ENCODE data around the gene HIVEP1.
"Not testable (repeated sequence)": the region's sequence is repeated elsewhere in the genome, so short reads cannot be mapped to it uniquely, and the experiment has no call there.

The HIVEP1 gene

DNA sequence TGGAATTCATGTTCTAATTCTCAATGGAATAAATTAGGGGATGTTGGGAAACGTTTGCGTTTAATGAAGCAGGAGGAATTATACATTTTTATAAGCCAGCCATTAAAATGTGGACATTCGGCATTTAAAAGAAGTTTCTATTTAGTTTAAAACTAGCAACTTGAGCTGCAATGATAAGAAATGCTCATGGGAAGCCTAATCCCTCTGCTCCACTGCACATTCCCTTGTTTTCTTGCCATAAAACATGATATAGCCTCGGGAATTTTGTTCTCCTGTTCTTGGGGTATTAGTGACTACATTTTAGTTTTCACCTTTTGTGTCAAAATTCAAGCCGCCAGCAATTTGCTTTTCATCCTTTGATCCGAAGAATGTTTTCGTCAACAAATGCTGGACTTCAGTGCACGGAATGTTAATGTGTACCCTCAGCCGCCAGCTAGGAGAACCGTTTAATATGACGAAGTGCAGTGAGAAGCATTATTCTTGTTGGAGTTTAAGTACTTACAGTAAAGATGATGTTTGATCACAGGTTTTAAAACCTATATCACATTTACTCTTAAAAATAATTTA lies 137.9 kb downstream of the HIVEP1 start:
- H3K27ac ChIP-seq, result no peak overlapping the region
- TF ChIP-seq, protein P1, sequence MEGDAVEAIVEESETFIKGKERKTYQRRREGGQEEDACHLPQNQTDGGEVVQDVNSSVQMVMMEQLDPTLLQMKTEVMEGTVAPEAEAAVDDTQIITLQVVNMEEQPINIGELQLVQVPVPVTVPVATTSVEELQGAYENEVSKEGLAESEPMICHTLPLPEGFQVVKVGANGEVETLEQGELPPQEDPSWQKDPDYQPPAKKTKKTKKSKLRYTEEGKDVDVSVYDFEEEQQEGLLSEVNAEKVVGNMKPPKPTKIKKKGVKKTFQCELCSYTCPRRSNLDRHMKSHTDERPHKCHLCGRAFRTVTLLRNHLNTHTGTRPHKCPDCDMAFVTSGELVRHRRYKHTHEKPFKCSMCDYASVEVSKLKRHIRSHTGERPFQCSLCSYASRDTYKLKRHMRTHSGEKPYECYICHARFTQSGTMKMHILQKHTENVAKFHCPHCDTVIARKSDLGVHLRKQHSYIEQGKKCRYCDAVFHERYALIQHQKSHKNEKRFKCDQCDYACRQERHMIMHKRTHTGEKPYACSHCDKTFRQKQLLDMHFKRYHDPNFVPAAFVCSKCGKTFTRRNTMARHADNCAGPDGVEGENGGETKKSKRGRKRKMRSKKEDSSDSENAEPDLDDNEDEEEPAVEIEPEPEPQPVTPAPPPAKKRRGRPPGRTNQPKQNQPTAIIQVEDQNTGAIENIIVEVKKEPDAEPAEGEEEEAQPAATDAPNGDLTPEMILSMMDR (IDR thresholded peaks at IDR 0.05), result no peak
- no peak for TF ChIP-seq ZFX (IDR thresholded peaks at IDR 0.05; ENCODE audit: borderline replicate concordance)

DNA sequence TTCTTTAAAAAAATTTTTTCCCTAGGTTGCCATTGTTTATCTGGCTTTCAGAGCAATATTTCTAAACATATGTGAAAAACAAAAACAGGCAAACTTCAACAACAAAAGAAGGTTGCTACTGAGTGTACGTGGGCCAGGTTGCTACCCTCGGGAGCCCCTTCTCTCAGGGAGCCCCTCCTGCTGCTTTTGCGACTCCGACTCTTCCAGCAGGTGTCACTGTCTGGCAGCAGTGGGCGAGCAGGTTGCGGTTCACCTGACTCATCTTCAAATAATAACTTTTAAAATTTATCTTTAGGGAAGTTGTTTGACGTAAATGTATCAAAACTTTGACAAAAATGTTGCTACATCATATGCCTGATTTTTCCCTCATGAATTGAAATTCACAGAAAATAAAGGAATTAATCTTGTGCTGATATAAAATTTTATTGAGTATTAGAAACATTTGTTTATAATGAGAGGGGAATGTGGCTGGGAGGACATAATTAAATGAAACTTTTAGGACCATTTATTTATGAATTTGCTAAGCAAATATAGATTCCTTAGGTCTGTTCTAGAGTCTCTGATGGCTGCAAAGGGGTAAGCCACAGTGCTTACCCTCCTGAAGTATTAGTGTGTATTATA lies 138.8 kb downstream of the HIVEP1 start:
- TF ChIP-seq, protein P1 (IDR thresholded peaks at IDR 0.05), result peak; percentile 90
- TF ChIP-seq ZFX (IDR thresholded peaks at IDR 0.05; ENCODE audit: borderline replicate concordance), result no peak
- H3K27ac ChIP-seq, result peak overlapping the region; percentile 34; the same call in 1 of the 2 replicates

DNA sequence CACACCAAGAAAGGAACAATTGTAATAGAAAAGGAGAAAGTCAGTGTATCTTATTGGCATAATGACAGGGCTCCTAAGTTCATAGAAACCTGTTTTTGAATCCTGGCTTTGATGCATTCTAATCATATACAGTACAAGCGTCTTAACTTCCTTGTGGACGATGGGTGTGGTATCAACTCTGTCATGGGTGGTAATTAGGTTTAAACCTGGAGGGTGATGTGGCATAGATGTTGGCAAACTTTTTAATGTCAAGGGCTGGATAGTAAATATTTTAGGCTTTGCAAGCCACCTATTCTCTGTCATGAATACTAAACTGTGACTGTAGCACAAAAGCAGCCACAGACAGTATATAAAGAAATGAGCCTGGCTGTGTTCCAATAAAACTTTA lies 139.3 kb downstream of the HIVEP1 start:
- TF ChIP-seq, protein P1 (IDR thresholded peaks at IDR 0.05), result no peak
- TF ChIP-seq ZFX (IDR thresholded peaks at IDR 0.05; ENCODE audit: borderline replicate concordance), result no peak
- H3K27ac ChIP-seq, result peak overlapping the region; percentile 34; the same call in 1 of the 2 replicates

DNA sequence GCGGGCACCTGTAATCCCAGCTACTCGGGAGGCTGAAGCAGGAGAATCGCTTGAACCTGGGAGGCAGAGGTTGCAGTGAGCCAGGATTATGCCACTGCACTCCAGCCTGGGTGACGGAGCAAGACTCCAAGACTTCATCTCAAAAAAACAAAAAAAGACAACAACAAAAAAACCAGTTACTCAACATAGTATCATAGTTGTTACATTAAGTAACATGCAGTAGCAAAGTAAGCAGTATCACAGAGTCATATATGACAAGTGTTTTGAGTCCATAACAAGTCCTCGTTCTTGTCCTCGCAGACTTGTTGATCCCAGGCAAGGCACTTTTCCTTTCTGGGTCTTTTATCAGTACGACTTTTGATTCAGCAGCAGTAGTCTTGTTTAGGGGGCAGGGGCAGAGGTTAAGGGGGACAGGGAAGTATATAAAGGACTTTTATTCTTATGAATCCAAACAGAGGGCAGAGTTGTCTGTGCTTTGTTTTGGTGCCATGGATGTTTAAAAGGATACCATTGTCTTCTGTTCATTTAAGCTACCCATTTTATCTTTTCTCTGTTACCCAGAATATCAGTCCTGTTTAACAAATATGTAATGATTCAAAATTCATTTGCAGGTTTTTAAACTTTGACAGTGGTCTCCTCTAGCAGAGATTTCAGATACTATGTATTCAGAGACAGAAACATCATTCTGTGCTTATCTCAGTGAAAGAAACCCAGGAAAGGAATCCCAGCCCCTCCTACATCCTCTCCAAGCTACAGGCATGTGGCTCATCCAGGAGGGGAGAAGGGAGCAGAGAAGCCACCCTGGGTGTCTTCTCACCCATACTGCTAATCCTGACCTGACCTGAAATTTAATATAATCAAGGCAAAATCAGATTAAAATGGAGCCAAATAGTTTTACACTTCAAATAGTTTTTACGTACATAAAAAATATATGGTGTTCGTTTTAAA lies 140.2 kb downstream of the HIVEP1 start:
- no peak overlapping the region for H3K27ac ChIP-seq
- no peak for TF ChIP-seq ZFX (IDR thresholded peaks at IDR 0.05; ENCODE audit: borderline replicate concordance)
- TF ChIP-seq, protein P1 (IDR thresholded peaks at IDR 0.05), result no peak

DNA sequence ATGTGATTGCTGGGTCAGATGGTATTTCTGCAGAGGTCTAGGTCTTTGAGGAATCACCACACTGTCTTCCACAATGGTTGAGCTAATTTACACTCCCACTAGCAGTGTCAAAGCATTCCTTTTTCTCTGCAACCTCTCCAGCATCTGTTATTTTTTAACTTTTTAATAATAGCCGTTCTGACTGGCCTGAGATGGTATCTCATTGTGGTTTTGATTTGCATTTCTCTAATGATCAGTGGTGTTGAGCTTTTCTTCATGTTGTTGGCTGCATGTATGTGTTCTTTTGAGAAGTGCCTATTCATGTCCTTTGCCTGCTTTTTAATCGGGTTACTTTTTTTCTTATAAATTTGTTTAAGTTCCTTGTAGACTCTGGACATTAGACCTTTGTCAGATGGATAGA lies 143.7 kb downstream of the HIVEP1 start:
- not testable (repeated sequence) for H3K27ac ChIP-seq

DNA sequence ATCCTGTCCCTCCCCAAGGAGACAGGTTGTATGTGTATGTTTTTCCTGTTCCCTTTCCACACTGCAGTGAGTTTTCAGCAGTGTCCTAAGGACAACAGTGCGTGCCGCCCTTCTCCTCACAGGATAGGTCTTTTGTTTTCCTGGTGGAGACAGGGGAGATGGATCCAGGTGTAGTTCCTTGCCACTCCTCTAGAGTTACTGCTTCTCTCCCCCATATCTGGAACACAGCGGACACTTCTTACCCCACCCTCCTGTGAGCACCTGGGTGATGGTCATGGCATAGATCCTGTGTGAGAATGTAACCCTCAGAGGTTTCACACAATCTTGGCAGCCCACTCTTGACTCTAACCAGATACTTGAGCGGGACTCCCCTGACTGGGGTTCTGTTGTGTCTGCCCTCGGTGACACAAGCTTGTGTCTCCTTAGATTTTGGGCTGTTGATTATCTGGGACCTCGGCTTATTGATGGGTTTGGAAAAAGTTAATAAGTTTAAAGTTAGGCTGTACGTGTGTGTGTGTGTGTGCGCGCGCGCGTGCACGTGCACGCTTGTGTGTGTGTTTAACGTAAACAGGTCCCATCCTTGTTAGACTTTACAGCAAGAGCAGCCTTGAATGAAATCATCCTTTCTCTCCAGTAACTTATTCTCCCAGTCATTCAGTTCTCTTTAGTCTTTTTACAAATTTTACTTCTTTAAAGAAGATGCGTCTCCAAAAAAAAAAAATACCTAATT lies 146.7 kb downstream of the HIVEP1 start:
- no peak for TF ChIP-seq ZFX (IDR thresholded peaks at IDR 0.05; ENCODE audit: borderline replicate concordance)
- TF ChIP-seq, protein P1 (IDR thresholded peaks at IDR 0.05), result peak; percentile 20; the same call in 1 of the 2 replicates

DNA sequence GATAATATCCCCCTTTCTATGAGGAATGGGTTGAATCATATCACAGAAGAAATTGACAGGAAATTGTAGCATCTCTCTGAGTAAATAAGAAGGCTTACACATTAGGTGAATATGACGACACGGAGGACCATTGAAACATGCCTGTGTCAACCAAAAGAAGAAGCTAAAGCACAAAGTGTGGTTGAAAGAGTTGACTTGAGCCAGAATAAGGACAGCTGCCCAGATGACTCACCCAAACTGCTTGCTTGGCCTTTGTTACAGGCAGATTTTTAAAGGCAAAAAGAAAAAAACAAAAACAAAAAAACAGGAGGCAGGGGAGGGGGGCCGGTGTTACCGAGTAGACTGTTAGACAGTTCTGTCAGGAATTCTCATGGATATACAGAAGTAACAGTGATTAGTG lies 148.2 kb downstream of the HIVEP1 start:
- TF ChIP-seq ZFX (IDR thresholded peaks at IDR 0.05; ENCODE audit: borderline replicate concordance), result no peak
- TF ChIP-seq, protein P1 (IDR thresholded peaks at IDR 0.05), result no peak

More for the DNA sequence above, 146.7 kb downstream of the HIVEP1 start:
- no peak overlapping the region for H3K27ac ChIP-seq

More for the DNA sequence above, 148.2 kb downstream of the HIVEP1 start:
- H3K27ac ChIP-seq, result no peak overlapping the region
